ENCODE data around the gene KAZN. TPM values are rescaled to one million over a fixed set of nuclear protein-coding genes. Genes with fewer than 3 reads are reported as not detected.

Gene KAZN
- total and polyA plus RNA-seq, 10 donors: 20.0 to 245 (median 144) TPM

- no peaks in the 10 kb centered on the region for H3K36me3 ChIP-seq
- no peak for TF ChIP-seq POLR2A (IDR thresholded peaks at IDR 0.05)
- TF ChIP-seq CTCF (IDR thresholded peaks at IDR 0.05 in 8 of 11, conservative IDR thresholded peaks at IDR 0.05 in 3 of 11): no peak
- TF ChIP-seq POLR2AphosphoS5 (IDR thresholded peaks at IDR 0.05): no peak
- no peaks in the 10 kb centered on the region for H3K27me3 ChIP-seq (replicated peaks in 1 of 7)
- intact Hi-C loops (cut with DNase I; ENCODE audit: low total_unique reads): no loop called here
- no peaks in the 10 kb centered on the region for H3K9me3 ChIP-seq
- WGBS, 5 donors: 43 to 58% (median 51%) methylated on average over 11 of the region's 11 CpGs
- H3K4me1 ChIP-seq: peaks cover 0 to 4% (median 0%) of the 10 kb centered on the region in 6 donors
- no peak overlapping the region for H3K4me3 ChIP-seq
- H3K27ac ChIP-seq: no peak overlapping the region
- no peak for DNase-seq
Observed at GRCh38 chr1:14875524-14876509, 277.3 kb downstream of the KAZN start.

GRCh38 chr1:14876747-14877146 lies 278.3 kb downstream of the KAZN start:
- Histone ChIP-seq H3K4me3 (no peak overlapping the region), H3K4me1 (peaks cover 1 to 4% (median 4%) of the 10 kb centered on the region in 6 donors), H3K36me3 (no peaks in the 10 kb centered on the region), H3K27me3 (replicated peaks in 1 of 7) (no peaks in the 10 kb centered on the region), H3K9me3 (no peaks in the 10 kb centered on the region), H3K27ac (no peak overlapping the region)
- WGBS, 5 donors: 96 to 100% (median 100%) methylated on average over 1 of the region's 1 CpG
- intact Hi-C loops (cut with DNase I; ENCODE audit: low total_unique reads): no loop called here
- TF ChIP-seq POLR2AphosphoS5 (IDR thresholded peaks at IDR 0.05) (no peak), POLR2A (IDR thresholded peaks at IDR 0.05) (no peak), CTCF (IDR thresholded peaks at IDR 0.05 in 8 of 11, conservative IDR thresholded peaks at IDR 0.05 in 3 of 11) (no peak)
- no peak for DNase-seq

- intact Hi-C loops (cut with DNase I; ENCODE audit: low total_unique reads): no loop called here
- no peak for DNase-seq
- no peaks in the 10 kb centered on the region for H3K36me3 ChIP-seq
- WGBS, 5 donors: 92 to 98% (median 94%) methylated on average over 3 of the region's 3 CpGs
- no peaks in the 10 kb centered on the region for H3K27me3 ChIP-seq (replicated peaks in 1 of 7)
- peaks cover 6 to 9% (median 8%) of the 10 kb centered on the region in 6 donors for H3K4me1 ChIP-seq
- H3K4me3 ChIP-seq: no peak overlapping the region
- H3K9me3 ChIP-seq: no peaks in the 10 kb centered on the region
- H3K27ac ChIP-seq: no peak overlapping the region
- TF ChIP-seq CTCF (IDR thresholded peaks at IDR 0.05 in 8 of 11, conservative IDR thresholded peaks at IDR 0.05 in 3 of 11) (no peak), POLR2A (IDR thresholded peaks at IDR 0.05) (no peak), POLR2AphosphoS5 (IDR thresholded peaks at IDR 0.05) (no peak)
Observed at GRCh38 chr1:14877224-14877623, 278.7 kb downstream of the KAZN start.

GRCh38 chr1:14878124-14878523 lies 279.6 kb downstream of the KAZN start:
- TF ChIP-seq POLR2AphosphoS5 (IDR thresholded peaks at IDR 0.05) (no peak), POLR2A (IDR thresholded peaks at IDR 0.05) (no peak), CTCF (IDR thresholded peaks at IDR 0.05 in 8 of 11, conservative IDR thresholded peaks at IDR 0.05 in 3 of 11) (no peak)
- intact Hi-C loops (cut with DNase I; ENCODE audit: low total_unique reads): no loop called here
- Histone ChIP-seq H3K27ac (peak overlapping the region in 3 of 8 donors; percentile 3 to 64 (median 52)), H3K27me3 (replicated peaks in 1 of 7) (no peaks in the 10 kb centered on the region), H3K4me3 (no peak overlapping the region), H3K9me3 (no peaks in the 10 kb centered on the region), H3K36me3 (no peaks in the 10 kb centered on the region), H3K4me1 (peaks cover 9 to 13% (median 11%) of the 10 kb centered on the region in 6 donors)
- no peak for DNase-seq
